ENCODE measurements around the gene BARD1.

Gene BARD1

DNA sequence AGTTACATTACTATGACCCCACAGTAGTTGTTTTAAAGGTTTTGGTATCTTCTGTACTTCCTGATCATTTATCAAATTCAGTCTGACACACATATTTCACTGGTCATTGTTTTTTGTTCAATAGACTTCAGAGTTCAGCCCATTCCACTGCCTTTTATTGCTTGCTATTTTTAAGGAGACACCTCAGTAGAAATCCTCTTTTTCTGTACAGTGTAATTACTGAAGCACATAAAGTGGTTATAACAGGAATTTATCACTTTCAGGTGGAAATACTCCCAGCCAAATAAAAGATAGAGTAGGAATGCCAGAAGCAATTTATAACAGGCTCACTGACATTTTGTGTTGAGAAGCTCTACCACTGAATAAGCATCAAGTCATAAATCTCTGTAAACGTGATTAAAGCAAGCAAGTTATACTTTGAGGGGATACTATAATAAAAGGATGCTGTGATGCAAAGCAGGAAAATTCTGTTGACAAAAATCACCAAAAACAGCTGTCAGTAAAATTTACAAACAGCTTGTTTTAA is 6.6 kb upstream of the BARD1 start:
- Histone ChIP-seq H3K4me2 (no peak overlapping the region), H3K36me3 (ENCODE audit: insufficient read depth) (no peaks in the 10 kb centered on the region), H3K4me3 (IDR thresholded peaks at IDR 0.05; ENCODE audit: insufficient read depth, low read depth, low read length) (no peak overlapping the region), H3K27me3 (ENCODE audit: insufficient read depth, low read depth) (no peaks in the 10 kb centered on the region), H3K9ac (no peak overlapping the region), H3K79me2 (ENCODE audit: insufficient read depth, low read depth) (no peaks in the 10 kb centered on the region), H3K27ac (no peak overlapping the region), H2AFZ (ENCODE audit: low read depth) (no peak overlapping the region), H4K20me1 (ENCODE audit: insufficient read depth) (no peaks in the 10 kb centered on the region), H3K4me1 (ENCODE audit: low read depth, poor library complexity, severe bottlenecking) (no peaks in the 10 kb centered on the region)
- TF ChIP-seq, protein P1, sequence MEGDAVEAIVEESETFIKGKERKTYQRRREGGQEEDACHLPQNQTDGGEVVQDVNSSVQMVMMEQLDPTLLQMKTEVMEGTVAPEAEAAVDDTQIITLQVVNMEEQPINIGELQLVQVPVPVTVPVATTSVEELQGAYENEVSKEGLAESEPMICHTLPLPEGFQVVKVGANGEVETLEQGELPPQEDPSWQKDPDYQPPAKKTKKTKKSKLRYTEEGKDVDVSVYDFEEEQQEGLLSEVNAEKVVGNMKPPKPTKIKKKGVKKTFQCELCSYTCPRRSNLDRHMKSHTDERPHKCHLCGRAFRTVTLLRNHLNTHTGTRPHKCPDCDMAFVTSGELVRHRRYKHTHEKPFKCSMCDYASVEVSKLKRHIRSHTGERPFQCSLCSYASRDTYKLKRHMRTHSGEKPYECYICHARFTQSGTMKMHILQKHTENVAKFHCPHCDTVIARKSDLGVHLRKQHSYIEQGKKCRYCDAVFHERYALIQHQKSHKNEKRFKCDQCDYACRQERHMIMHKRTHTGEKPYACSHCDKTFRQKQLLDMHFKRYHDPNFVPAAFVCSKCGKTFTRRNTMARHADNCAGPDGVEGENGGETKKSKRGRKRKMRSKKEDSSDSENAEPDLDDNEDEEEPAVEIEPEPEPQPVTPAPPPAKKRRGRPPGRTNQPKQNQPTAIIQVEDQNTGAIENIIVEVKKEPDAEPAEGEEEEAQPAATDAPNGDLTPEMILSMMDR (conservative IDR thresholded peaks at IDR 0.05; ENCODE audit: low read depth, low read length) = no peak

DNA sequence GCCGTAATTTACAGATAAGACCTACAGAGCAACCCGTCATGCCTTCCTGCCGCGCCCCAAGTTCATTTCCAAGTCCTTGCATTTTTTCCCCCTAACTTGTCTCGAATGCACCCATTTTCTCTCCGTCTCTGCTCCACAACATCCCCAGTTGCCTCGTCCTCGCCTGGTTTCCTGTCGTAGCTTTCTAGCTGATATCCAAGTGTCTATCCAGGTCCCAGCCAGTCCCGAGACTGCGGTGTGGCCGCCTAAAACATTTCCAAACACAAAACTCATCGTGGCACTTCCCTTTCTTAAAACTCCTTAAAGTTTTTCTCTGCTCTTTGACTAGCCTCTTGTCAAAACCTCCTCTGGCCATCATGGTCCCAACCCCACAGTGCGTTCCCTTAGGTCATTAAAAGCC is 1.2 kb upstream of the BARD1 start:
- Histone ChIP-seq H3K27me3 (ENCODE audit: insufficient read depth, low read depth) (no peaks in the 10 kb centered on the region), H2AFZ (ENCODE audit: low read depth) (peak overlapping the region; percentile 88; the same call in 1 of the 2 replicates), H3K79me2 (ENCODE audit: insufficient read depth, low read depth) (peaks cover 34% of the 10 kb centered on the region), H3K4me3 (IDR thresholded peaks at IDR 0.05; ENCODE audit: insufficient read depth, low read depth, low read length) (no peak overlapping the region), H3K9ac (peak overlapping the region; percentile 71; the same call in 1 of the 2 replicates), H3K36me3 (ENCODE audit: insufficient read depth) (no peaks in the 10 kb centered on the region), H3K27ac (peak overlapping the region; percentile 72; the same call in 1 of the 2 replicates), H4K20me1 (ENCODE audit: insufficient read depth) (peaks cover 17% of the 10 kb centered on the region), H3K4me2 (peak overlapping the region; percentile 52), H3K4me1 (ENCODE audit: low read depth, poor library complexity, severe bottlenecking) (peaks cover 26% of the 10 kb centered on the region)
- TF ChIP-seq, protein P1 (conservative IDR thresholded peaks at IDR 0.05; ENCODE audit: low read depth, low read length) = no peak

DNA sequence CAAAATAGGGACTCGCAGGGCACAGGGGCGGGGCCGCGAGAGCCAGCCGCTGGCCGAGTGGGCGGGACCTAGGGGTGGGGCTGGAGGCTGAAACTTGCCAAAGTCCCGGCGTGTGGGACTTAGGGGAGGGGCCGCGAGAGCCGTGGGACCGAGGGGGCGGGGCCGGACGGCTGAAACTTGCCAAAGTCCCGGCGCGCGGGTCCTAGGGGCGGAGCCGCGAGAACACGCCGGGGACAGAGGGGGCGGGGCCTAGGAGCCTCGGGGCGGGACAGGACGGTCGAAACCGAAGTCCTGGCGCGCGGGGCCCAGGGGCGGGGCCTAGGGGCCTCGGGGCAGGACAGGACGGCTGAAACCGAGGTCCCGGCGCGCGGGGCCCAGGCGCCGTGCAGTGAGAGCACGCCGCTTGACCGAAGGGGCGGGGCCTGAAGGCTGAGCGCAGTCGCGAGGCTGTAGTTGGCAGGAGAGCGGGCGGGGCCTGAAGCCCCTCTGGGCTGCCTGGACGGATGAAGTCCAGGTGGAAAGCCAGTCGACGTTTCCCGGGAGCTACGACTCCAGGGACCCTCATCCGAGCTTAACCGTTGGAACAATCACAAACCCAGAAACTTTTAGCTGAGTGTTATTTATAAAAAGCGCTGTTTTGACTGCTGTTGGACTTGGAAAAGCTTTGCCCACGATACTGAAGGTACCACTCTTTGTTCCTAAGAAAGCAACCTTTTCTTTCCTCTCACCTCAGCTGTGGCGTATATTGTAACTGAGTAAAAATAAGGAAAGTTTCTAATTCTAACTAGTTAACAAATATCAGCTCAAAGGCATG is 475 bp upstream of the BARD1 start:
- Histone ChIP-seq H3K4me2 (peak overlapping the region; percentile 52), H2AFZ (ENCODE audit: low read depth) (peak overlapping the region; percentile 88), H3K36me3 (ENCODE audit: insufficient read depth) (no peaks in the 10 kb centered on the region), H3K4me3 (IDR thresholded peaks at IDR 0.05; ENCODE audit: insufficient read depth, low read depth, low read length) (no peak overlapping the region), H3K27me3 (ENCODE audit: insufficient read depth, low read depth) (no peaks in the 10 kb centered on the region), H3K9ac (peak overlapping the region; percentile 71), H3K4me1 (ENCODE audit: low read depth, poor library complexity, severe bottlenecking) (peaks cover 31% of the 10 kb centered on the region), H3K79me2 (ENCODE audit: insufficient read depth, low read depth) (peaks cover 41% of the 10 kb centered on the region), H4K20me1 (ENCODE audit: insufficient read depth) (peaks cover 19% of the 10 kb centered on the region), H3K27ac (peak overlapping the region; percentile 72)
- TF ChIP-seq, protein P1 (conservative IDR thresholded peaks at IDR 0.05; ENCODE audit: low read depth, low read length) = no peak

DNA sequence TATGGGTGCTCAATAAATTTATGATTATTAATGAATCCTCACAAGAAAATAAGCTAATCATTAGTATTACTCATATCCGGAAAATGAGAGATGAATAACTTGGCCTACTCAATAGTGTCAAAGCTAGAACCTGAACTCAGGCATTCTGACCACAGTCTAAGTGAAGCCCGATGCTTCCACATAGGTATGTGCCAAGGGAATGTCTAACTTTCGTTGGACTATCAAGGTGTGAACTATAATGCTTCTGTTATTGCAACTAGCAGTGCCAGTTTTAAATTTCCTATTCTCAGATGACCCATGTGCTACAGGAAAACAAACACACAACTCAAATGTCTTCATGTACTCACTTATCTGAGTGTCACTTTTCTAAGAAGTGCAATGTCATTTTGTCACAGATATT is 1.8 kb downstream of the BARD1 start:
- TF ChIP-seq, protein P1 (conservative IDR thresholded peaks at IDR 0.05; ENCODE audit: low read depth, low read length) = no peak
- Histone ChIP-seq H3K4me3 (IDR thresholded peaks at IDR 0.05; ENCODE audit: insufficient read depth, low read depth, low read length) (no peak overlapping the region), H3K9ac (peak overlapping the region; percentile 90; the same call in 1 of the 2 replicates), H3K79me2 (ENCODE audit: insufficient read depth, low read depth) (peaks cover 64% of the 10 kb centered on the region), H2AFZ (ENCODE audit: low read depth) (no peak overlapping the region), H3K4me2 (peak overlapping the region; percentile 56), H4K20me1 (ENCODE audit: insufficient read depth) (peaks cover 19% of the 10 kb centered on the region), H3K27ac (peak overlapping the region; percentile 94), H3K4me1 (ENCODE audit: low read depth, poor library complexity, severe bottlenecking) (peaks cover 31% of the 10 kb centered on the region), H3K36me3 (ENCODE audit: insufficient read depth) (no peaks in the 10 kb centered on the region), H3K27me3 (ENCODE audit: insufficient read depth, low read depth) (no peaks in the 10 kb centered on the region)
